Activated naive CD8-positive, alpha-beta T cell (primary cell): Measurements from ENCODE around the gene RIT2.

ENCODE experiments used
- H3K27ac Mint-ChIP-seq: one replicate; pipeline ENCODE4 v1.8.0; 2021; ENCODE audit warnings: mixed read lengths
- H3K27me3 Mint-ChIP-seq: one replicate; pipeline ENCODE4 v1.8.0; 2021; ENCODE audit warnings: mixed read lengths
- H3K36me3 Mint-ChIP-seq: one replicate; pipeline ENCODE4 v1.8.0; 2021; ENCODE audit warnings: mixed read lengths
- H3K4me1 Mint-ChIP-seq: one replicate; pipeline ENCODE4 v1.8.0; 2021; ENCODE audit warnings: low read depth, mixed read lengths
- H3K4me3 Mint-ChIP-seq: one replicate; pipeline ENCODE4 v1.8.0; 2021; ENCODE audit warnings: mild to moderate bottlenecking, mixed read lengths
- H3K9me3 Mint-ChIP-seq: one replicate; pipeline ENCODE4 v1.8.0; 2021; ENCODE audit warnings: low read depth, mixed read lengths

The RIT2 gene

DNA sequence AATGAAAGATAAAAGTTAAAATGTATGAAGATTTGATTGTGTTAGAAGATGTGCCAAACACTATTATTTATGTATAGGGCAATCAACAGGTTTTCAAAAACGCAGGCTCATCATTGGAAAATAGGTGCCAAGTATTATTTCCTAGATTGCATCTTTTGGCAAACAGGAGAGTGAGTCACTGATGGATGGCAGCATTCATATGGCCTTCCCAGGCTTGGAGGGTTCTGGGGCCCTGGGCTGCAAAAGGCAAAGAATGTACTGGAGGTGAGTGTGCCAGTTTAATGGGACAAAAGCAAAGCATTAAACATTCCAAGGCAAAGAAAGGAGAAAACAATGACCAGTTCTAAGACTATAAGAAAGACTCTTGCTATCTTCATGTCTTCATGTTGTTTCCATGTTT, 379.4 kb downstream of the RIT2 start:
- H3K36me3 Mint-ChIP-seq, result no peaks in the 10 kb centered on the region

DNA sequence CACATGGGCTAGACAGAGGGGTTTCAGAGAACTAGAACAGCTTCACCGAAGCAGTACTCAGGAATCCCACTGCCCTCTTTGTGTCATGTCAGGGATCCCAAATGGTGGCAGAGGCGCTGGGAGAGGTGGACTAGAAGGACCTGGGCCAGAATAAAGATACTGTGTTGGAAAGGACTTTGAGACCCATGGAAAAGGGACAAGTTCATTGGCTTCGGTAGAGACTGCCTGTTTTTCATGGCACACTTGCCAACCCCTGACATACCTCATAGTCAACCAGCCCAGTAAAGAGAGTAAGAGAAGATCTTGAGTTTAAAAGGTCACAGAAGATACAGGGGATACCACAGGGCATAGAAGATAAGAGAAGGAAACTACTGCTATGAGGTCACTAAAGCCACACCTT, 381.0 kb downstream of the RIT2 start:
- no peaks in the 10 kb centered on the region for H3K4me1 Mint-ChIP-seq

More for the DNA sequence above, 379.4 kb downstream of the RIT2 start:
- no peaks in the 10 kb centered on the region for H3K4me1 Mint-ChIP-seq
- no peak overlapping the region for H3K27ac Mint-ChIP-seq
- H3K4me3 Mint-ChIP-seq, result no peak overlapping the region
- H3K27me3 Mint-ChIP-seq, result no peaks in the 10 kb centered on the region
- H3K9me3 Mint-ChIP-seq, result no peaks in the 10 kb centered on the region

DNA sequence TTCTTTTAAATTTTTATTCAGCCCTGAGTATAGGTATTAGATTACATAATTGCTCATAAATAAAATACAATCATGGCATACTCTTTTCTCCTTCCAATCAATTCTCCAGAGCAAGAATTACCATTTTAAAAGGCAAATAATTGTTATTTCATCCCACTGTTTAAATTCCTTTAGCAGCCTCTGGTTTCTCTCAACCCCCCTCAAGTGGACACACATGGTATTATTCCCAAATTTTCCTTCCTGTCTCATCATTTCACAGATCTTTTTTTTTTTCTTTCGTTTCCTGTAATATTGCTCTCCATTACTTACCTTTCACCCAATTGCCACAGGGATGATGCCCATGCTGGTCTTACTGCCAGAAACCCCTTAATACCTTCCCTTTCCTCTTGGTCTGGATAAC, 385.2 kb downstream of the RIT2 start:
- H3K9me3 Mint-ChIP-seq, result no peaks in the 10 kb centered on the region
- H3K27ac Mint-ChIP-seq, result no peak overlapping the region
- H3K27me3 Mint-ChIP-seq, result no peaks in the 10 kb centered on the region
- H3K36me3 Mint-ChIP-seq, result no peaks in the 10 kb centered on the region
- H3K4me3 Mint-ChIP-seq, result no peak overlapping the region
- no peaks in the 10 kb centered on the region for H3K4me1 Mint-ChIP-seq

More for the DNA sequence above, 381.0 kb downstream of the RIT2 start:
- no peaks in the 10 kb centered on the region for H3K27me3 Mint-ChIP-seq
- H3K36me3 Mint-ChIP-seq, result no peaks in the 10 kb centered on the region
- H3K4me3 Mint-ChIP-seq, result no peak overlapping the region
- H3K9me3 Mint-ChIP-seq, result no peaks in the 10 kb centered on the region
- H3K27ac Mint-ChIP-seq, result no peak overlapping the region

DNA sequence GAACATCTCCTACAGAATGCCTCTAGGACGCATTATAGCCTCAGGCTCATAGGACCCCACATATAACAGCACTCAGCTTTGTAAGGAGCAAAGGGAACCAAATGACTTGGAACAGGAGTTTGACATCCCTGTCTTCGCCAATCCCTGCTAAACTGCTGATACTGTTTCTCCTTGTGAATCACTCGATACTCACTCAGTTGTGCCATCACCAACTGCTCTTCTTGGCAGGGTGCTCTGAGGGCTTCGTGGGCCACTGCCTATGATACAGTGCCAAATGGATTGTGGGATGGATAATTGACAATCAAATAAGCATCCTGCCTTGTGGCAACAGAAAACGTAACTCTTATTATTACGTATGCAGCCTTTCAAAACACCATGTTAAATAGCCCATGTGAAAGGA, 396.3 kb downstream of the RIT2 start:
- no peaks in the 10 kb centered on the region for H3K36me3 Mint-ChIP-seq
- H3K9me3 Mint-ChIP-seq, result peaks cover 8% of the 10 kb centered on the region
- no peak overlapping the region for H3K4me3 Mint-ChIP-seq
- H3K4me1 Mint-ChIP-seq, result no peaks in the 10 kb centered on the region
- no peak overlapping the region for H3K27ac Mint-ChIP-seq
- no peaks in the 10 kb centered on the region for H3K27me3 Mint-ChIP-seq

DNA sequence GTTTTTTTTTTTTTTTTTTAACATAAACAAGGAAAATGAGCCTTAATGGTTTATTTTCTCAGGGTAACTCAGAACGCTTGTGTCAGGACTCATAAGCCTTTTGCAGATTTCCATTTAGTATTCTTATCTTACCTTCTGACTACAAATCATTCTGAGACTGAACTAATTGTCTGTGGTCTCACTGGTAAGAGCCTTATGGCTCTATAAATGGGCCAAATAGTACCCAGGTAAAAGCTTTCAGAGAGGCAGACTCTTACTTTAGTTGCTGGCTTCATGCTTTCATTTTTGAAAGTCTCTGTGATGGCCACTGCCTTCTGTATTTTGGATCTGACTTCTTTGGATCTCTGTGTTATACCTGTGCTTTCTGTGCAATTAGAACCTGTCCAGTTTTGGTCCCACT, 403.4 kb downstream of the RIT2 start:
- Mint-ChIP-seq H3K4me3 (no peak overlapping the region), H3K36me3 (no peaks in the 10 kb centered on the region), H3K27ac (no peak overlapping the region), H3K27me3 (no peaks in the 10 kb centered on the region), H3K4me1 (no peaks in the 10 kb centered on the region), H3K9me3 (peaks cover 8% of the 10 kb centered on the region)

DNA sequence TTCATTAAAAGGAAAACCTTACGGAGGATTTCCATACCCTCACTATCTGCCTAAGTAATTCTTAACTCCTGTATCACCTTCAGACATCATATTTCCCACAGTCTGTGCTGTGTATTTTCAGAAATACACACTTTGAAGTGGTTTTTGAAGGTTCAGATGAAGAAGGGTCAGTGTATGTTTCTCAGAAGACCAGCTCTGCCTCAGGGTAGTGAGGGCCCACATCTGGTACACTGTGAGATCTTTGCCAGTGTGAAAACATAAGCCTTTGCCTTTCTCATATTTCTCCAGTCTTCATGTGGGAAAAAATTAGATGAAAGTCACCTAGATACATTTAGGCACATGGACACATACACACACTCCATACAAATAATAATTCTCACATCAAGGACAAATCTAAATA, 408.4 kb downstream of the RIT2 start:
- H3K27me3 Mint-ChIP-seq, result no peaks in the 10 kb centered on the region
- H3K9me3 Mint-ChIP-seq, result peaks cover 12% of the 10 kb centered on the region
- H3K27ac Mint-ChIP-seq, result no peak overlapping the region
- H3K36me3 Mint-ChIP-seq, result no peaks in the 10 kb centered on the region
- no peaks in the 10 kb centered on the region for H3K4me1 Mint-ChIP-seq
- H3K4me3 Mint-ChIP-seq, result no peak overlapping the region

DNA sequence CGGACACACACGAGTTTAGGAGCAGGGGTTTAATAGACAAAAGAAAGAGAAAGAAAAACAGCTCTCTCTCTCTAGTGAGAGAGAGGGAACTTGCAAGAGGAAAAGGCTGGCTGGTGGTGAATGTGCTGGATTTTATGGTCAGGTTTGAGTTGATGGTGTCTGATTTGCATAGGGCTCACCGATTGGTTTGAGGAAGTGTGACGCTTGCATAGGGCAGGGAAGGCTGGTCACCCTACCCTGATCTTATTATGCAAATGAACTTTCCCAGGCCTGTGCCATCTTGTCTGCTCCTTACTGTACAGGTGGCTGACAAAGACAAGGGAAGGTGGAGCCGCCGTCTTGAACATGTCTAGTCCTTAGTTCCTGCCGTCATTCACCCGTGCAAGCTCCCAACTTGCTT, 408.9 kb downstream of the RIT2 start:
- Mint-ChIP-seq H3K9me3 (peaks cover 12% of the 10 kb centered on the region), H3K36me3 (no peaks in the 10 kb centered on the region), H3K27me3 (no peaks in the 10 kb centered on the region), H3K27ac (no peak overlapping the region), H3K4me3 (no peak overlapping the region), H3K4me1 (no peaks in the 10 kb centered on the region)

DNA sequence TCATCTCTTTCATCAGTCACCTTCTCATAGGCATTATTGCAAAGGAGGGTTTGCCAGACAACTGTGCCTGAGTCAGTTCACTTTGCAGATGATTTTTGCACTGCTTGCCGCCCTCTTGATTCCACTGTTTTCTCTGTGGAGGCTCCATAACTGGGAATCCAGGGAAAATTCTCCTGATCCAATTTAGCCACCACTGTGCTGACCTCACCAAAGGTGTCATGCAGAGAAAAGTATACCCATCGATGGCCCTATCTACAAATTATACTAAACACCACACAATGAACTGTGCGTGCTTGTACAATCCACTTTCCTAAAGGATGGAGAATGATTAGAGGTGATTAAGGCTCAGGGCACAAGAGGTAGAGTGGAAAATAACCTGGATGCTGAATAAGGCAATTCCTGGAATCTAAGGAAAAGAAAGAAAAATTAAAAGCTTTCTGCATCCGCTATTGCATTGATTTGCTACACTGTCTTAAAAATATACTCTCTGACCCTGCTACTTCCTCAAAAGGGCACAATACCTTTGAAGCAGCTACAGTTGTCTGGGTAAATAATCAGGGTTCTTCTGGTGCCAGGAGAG, 409.4 kb downstream of the RIT2 start:
- Mint-ChIP-seq H3K27me3 (no peaks in the 10 kb centered on the region), H3K4me3 (no peak overlapping the region), H3K9me3 (peaks cover 12% of the 10 kb centered on the region), H3K27ac (no peak overlapping the region), H3K36me3 (no peaks in the 10 kb centered on the region), H3K4me1 (no peaks in the 10 kb centered on the region)
